H1 (cell line): ENCODE data around the gene FBXW2. TPM values are rescaled to one million over a fixed set of nuclear protein-coding genes. Genes with fewer than 3 reads are reported as not detected.

Source experiments
- CTCF ChIA-PET: fragments of 300-600 bp; sonication (Branson Sonifier 250); formaldehyde crosslinking; loops from one replicate; lab custom pipeline; 2021; ENCODE audit not compliant: partially characterized antibody; lab: Charles Lee
- POLR2A ChIA-PET: fragments of 300-600 bp; sonication (Branson Sonifier 250); formaldehyde crosslinking; loops from one replicate; lab custom pipeline; 2021; ENCODE audit warnings: inconsistent platforms; ENCODE audit not compliant: partially characterized antibody; lab: Charles Lee
- DNase-seq, 2 experiments: peaks; one replicate each; pipeline versions ENCODE4 v3.0.0 to v3.0.0-alpha.2; 2010 to 2022; ENCODE audit warnings: low spot score in 2 of 2, low read depth in 1 of 2, mixed read lengths in 1 of 2
- FAIRE-seq: peaks from 2 replicates; lab custom pipeline; 2011; peaks lifted over from hg19 to GRCh38; lab: Jason Lieb, UNC
- H2AFZ ChIP-seq: 2 replicates; pipeline ENCODE4 v1.8.1; 2012; ENCODE audit warnings: low read length, inconsistent platforms
- H2AK5ac ChIP-seq: 2 replicates; pipeline ENCODE4 v1.6.1; 2013; ENCODE audit warnings: low read depth, low read length
- H2BK120ac ChIP-seq: replicated peaks from 2 replicates; pipeline ENCODE3; 2013; ENCODE audit warnings: low read depth, low read length, inconsistent platforms
- H2BK12ac ChIP-seq: 2 replicates; pipeline ENCODE4 v1.6.1; 2013; ENCODE audit warnings: low read depth, low read length
- H2BK15ac ChIP-seq: 2 replicates; pipeline ENCODE4 v1.6.1; 2013; ENCODE audit warnings: low read length
- H2BK20ac ChIP-seq: 2 replicates; pipeline ENCODE4 v1.6.1; 2013; ENCODE audit warnings: low read length
- H2BK5ac ChIP-seq: 2 replicates; pipeline ENCODE4 v1.6.1; 2013; ENCODE audit warnings: low read depth, low read length
- H3K14ac ChIP-seq: 2 replicates; pipeline ENCODE4 v1.6.1; 2013; ENCODE audit warnings: inconsistent platforms; ENCODE audit not compliant: insufficient read length
- H3K18ac ChIP-seq: 2 replicates; pipeline ENCODE4 v1.6.1; 2013; ENCODE audit warnings: low read length; ENCODE audit errors: extremely low read depth
- H3K23ac ChIP-seq: 2 replicates; pipeline ENCODE4 v1.6.1; 2013; ENCODE audit warnings: inconsistent platforms; ENCODE audit not compliant: insufficient read length
- H3K23me2 ChIP-seq: 2 replicates; pipeline ENCODE4 v1.6.1; 2013; ENCODE audit warnings: low read depth, low read length
- H3K27ac ChIP-seq: 2 replicates; pipeline ENCODE4 v1.6.1; 2011; ENCODE audit warnings: low read depth, low read length, inconsistent platforms
- H3K27me3 ChIP-seq, 4 experiments: replicated peaks in 1 of 4; 1 replicate in 1 of 4; 2 replicates in 3 of 4; pipeline versions ENCODE4 v1.6.1 to v1.8.1; 2011 to 2013; ENCODE audit warnings: low read length in 3 of 4, mild to moderate bottlenecking in 3 of 4, inconsistent platforms in 2 of 4, mixed read lengths in 2 of 4, moderate library complexity in 1 of 4; ENCODE audit not compliant: control insufficient read depth in 3 of 4, insufficient read depth in 3 of 4; ENCODE audit errors: extremely low read depth in 1 of 4
- H3K36me3 ChIP-seq, 4 experiments: 2 replicates each; pipeline versions ENCODE4 v1.6.1 to v1.8.1; 2011 to 2013; ENCODE audit warnings: mild to moderate bottlenecking in 4 of 4, low read length in 3 of 4, moderate library complexity in 2 of 4, control low read depth in 1 of 4, inconsistent platforms in 1 of 4; ENCODE audit not compliant: insufficient read depth in 4 of 4, control insufficient read depth in 2 of 4
- H3K4ac ChIP-seq: replicated peaks from 2 replicates; pipeline ENCODE3; 2013; ENCODE audit warnings: low read length, low read depth, mixed read lengths, inconsistent platforms; ENCODE audit not compliant: insufficient read length
- H3K4me1 ChIP-seq, 4 experiments: replicated peaks in 1 of 4; 1 replicate in 1 of 4; 2 replicates in 3 of 4; pipeline versions ENCODE4 v1.6.1 to v1.8.1; 2011 to 2013; ENCODE audit warnings: low read length in 3 of 4, inconsistent platforms in 2 of 4, mixed read lengths in 1 of 4; ENCODE audit not compliant: insufficient read depth in 4 of 4, control insufficient read depth in 3 of 4
- H3K4me2 ChIP-seq, 2 experiments: 2 replicates each; pipeline versions ENCODE4 v1.6.1 to v1.8.1; 2011 to 2013; ENCODE audit warnings: low read depth in 2 of 2, low read length in 2 of 2, control low read depth in 1 of 2, inconsistent platforms in 1 of 2, mild to moderate bottlenecking in 1 of 2; ENCODE audit not compliant: insufficient read depth in 1 of 2
- H3K4me3 ChIP-seq, 4 experiments: fragments of 200-600, 300-600 bp in 1 of 4; sonication (generic), shearing (Covaris generic), sonication (Bioruptor Twin) in 1 of 4; 2 replicates each; pipeline versions ENCODE4 v1.5.1 to v1.8.1; 2011 to 2016; ENCODE audit warnings: low read length in 4 of 4, low read depth in 3 of 4, control low read depth in 2 of 4, inconsistent platforms in 2 of 4, mild to moderate bottlenecking in 2 of 4, mixed read lengths in 1 of 4, moderate library complexity in 1 of 4; ENCODE audit not compliant: insufficient read depth in 2 of 4; ENCODE audit errors: extremely low read depth in 1 of 4
- H3K56ac ChIP-seq: replicated peaks from 2 replicates; pipeline ENCODE3; 2013; ENCODE audit warnings: low read depth, mild to moderate bottlenecking, mixed read lengths, low read length, inconsistent platforms; ENCODE audit not compliant: insufficient read length
- H3K79me1 ChIP-seq: 2 replicates; pipeline ENCODE4 v1.6.1; 2013; ENCODE audit warnings: low read depth, low read length, control low read depth
- H3K79me2 ChIP-seq, 2 experiments: 2 replicates each; pipeline versions ENCODE4 v1.6.1 to v1.8.1; 2012 to 2013; ENCODE audit warnings: low read length in 2 of 2, mild to moderate bottlenecking in 2 of 2, inconsistent platforms in 1 of 2; ENCODE audit not compliant: insufficient read depth in 2 of 2, control insufficient read depth in 1 of 2
- H3K9ac ChIP-seq, 4 experiments: replicated peaks in 1 of 4; 1 replicate in 1 of 4; 2 replicates in 3 of 4; pipeline versions ENCODE4 v1.6.1 to v1.8.1; 2011 to 2013; ENCODE audit warnings: low read depth in 3 of 4, low read length in 3 of 4, control low read depth in 2 of 4, mild to moderate bottlenecking in 2 of 4, moderate library complexity in 2 of 4, inconsistent platforms in 1 of 4; ENCODE audit errors: extremely low read depth in 1 of 4
- H3K9me3 ChIP-seq, 2 experiments: 2 replicates each; pipeline versions ENCODE4 v1.6.1 to v1.8.1; 2012 to 2013; ENCODE audit warnings: mild to moderate bottlenecking in 2 of 2, moderate library complexity in 2 of 2, control low read depth in 1 of 2, inconsistent platforms in 1 of 2, low read depth in 1 of 2, low read length in 1 of 2, mixed read lengths in 1 of 2; ENCODE audit not compliant: insufficient read depth in 2 of 2
- H4K20me1 ChIP-seq, 2 experiments: replicated peaks in 1 of 2; 2 replicates each; pipeline versions ENCODE3 to v1.8.1; 2011 to 2013; ENCODE audit warnings: inconsistent platforms in 2 of 2, low read length in 2 of 2, mild to moderate bottlenecking in 1 of 2; ENCODE audit not compliant: insufficient read depth in 2 of 2, control insufficient read depth in 1 of 2
- H4K5ac ChIP-seq: 2 replicates; pipeline ENCODE4 v1.6.1; 2013; ENCODE audit warnings: low read length, low read depth, mixed read lengths, inconsistent platforms; ENCODE audit not compliant: insufficient read length
- H4K8ac ChIP-seq: 2 replicates; pipeline ENCODE4 v1.8.0; 2013; ENCODE audit warnings: mild to moderate bottlenecking, moderate library complexity, low read length, inconsistent platforms; ENCODE audit not compliant: insufficient read depth; ENCODE audit errors: extremely low read depth
- H4K91ac ChIP-seq: replicated peaks from 2 replicates; pipeline ENCODE3; 2013; ENCODE audit warnings: low read length, mixed read lengths, inconsistent platforms; ENCODE audit not compliant: insufficient read length
- BRCA1 ChIP-seq: IDR thresholded peaks from 2 replicates; pipeline ENCODE4 v1.6.1; 2012; ENCODE audit warnings: low read depth, low read length, improper control_type of control experiment
- CEBPB ChIP-seq: IDR thresholded peaks from 2 replicates; pipeline ENCODE4 v1.6.1; 2012; ENCODE audit warnings: low read depth, low read length
- CHD1 ChIP-seq: IDR thresholded peaks from 2 replicates; pipeline ENCODE4 v1.6.1; 2012; ENCODE audit warnings: low read depth, low read length, improper control_type of control experiment
- CTCF ChIP-seq, 3 experiments: IDR thresholded peaks; 1 replicate in 2 of 3; 2 replicates in 1 of 3; pipeline versions ENCODE4 v1.5.1 to v1.6.1; 2011; ENCODE audit warnings: low read length in 3 of 3, mild to moderate bottlenecking in 3 of 3, inconsistent platforms in 2 of 3, low read depth in 1 of 3, moderate library complexity in 1 of 3; ENCODE audit not compliant: insufficient read depth in 1 of 3; ENCODE audit errors: control extremely low read depth in 1 of 3
- KDM1A ChIP-seq: fragments of 200-600, 300-600 bp; sonication (generic); IDR thresholded peaks from 2 replicates; pipeline ENCODE4 v1.7.1; 2016; ENCODE audit warnings: mild to moderate bottlenecking, low read length, borderline replicate concordance
- KDM5A ChIP-seq: fragments of 200-600 bp; IDR thresholded peaks from 2 replicates; pipeline ENCODE4 v1.7.1; 2012; ENCODE audit warnings: mild to moderate bottlenecking, low read length, inconsistent platforms, mixed read lengths
- MAX ChIP-seq: IDR thresholded peaks from 2 replicates; pipeline ENCODE4 v1.6.1; 2012; ENCODE audit warnings: inconsistent platforms
- POU5F1 ChIP-seq: IDR thresholded peaks from 2 replicates; pipeline ENCODE4 v1.6.1; 2011; ENCODE audit warnings: low read depth, mild to moderate bottlenecking, low read length, moderate library complexity
- RBBP5 ChIP-seq: IDR thresholded peaks from 2 replicates; pipeline ENCODE4 v1.7.1; 2012; ENCODE audit warnings: low read depth, mild to moderate bottlenecking, inconsistent platforms, low read length, moderate library complexity, borderline replicate concordance
- TBP ChIP-seq: IDR thresholded peaks from 2 replicates; pipeline ENCODE4 v1.6.1; 2011; ENCODE audit warnings: low read depth, low read length, improper control_type of control experiment
- WGBS, 2 experiments: shearing (Covaris generic) in 1 of 2; methylation state at CpG; one replicate each; pipeline versions ENCODE4 v1.1.6 to v1.1.7; 2013 to 2015; ENCODE audit warnings: low lambda C conversion rate in 2 of 2, mixed read lengths in 2 of 2, inconsistent platforms in 1 of 2, low coverage in 1 of 2, missing lambda C conversion rate in 1 of 2; ENCODE audit not compliant: insufficient replicate concordance in 2 of 2, insufficient coverage in 1 of 2, insufficient read length in 1 of 2; ENCODE audit errors: extremely low coverage in 1 of 2, missing lambda C conversion rate in 1 of 2; 5-methylcytosine and 5-hydroxymethylcytosine counted together
- polyA plus RNA-seq, 7 experiments: library from polyadenylated mRNA; depleted of rRNA in 3 of 7; stranded (reverse) in 5 of 7; unstranded in 2 of 7; fragments of >200 nt in 5 of 7; fragments of 200-250 nt in 2 of 7; gene quantifications; 1 replicate in 5 of 7; 2 replicates in 1 of 7; 4 replicates in 1 of 7; pipeline versions ENCODE4 v1.2.1 to v1.2.3, GENCODE V29; 2011 to 2013; ENCODE audit warnings: missing spikeins in 2 of 7, mixed read lengths in 2 of 7
- total RNA-seq: library from RNA; stranded (reverse); fragmentation: NEBNext Ultra II Directional; extraction: Animal tissue kit (Norgen Biotek cat#: 25700); gene quantifications from 2 replicates; pipeline ENCODE4 v1.2.1, GENCODE V29; 2021
- TF ChIP-seq, protein P1 (sequence below): IDR thresholded peaks from 2 replicates; pipeline ENCODE4 v1.6.1; 2011; ENCODE audit warnings: low read depth, mild to moderate bottlenecking, low read length; ENCODE audit not compliant: insufficient read depth

The FBXW2 gene
- total and polyA plus RNA-seq, 2 of the 8 experiments (the other 6 are each of a cell fraction or from before 2014, with no cell fraction given): 19.2 to 65.3 TPM

DNA sequence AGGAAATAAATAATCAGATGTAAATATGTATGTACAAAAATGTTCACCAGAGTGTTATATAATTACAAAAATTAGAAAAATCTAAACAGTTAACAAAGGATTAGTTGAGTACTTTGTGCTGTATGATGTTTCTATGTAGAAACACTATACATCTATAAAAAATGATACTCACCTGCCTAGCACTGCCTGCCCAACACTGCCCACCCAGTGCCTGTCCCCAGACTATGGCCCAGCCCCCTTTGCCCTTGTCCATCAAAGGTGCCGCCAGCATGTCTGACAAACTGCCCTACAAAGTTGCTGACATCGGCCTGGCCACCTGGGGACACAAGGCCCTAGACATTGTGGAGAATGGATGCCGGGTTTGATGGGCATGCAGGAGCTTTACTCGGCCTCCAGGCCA lies 72.8 kb downstream of the FBXW2 start:
- Histone ChIP-seq H3K4me2 (no peak overlapping the region), H3K4ac (no peak overlapping the region), H3K79me2 (no peaks in the 10 kb centered on the region), H3K4me3 (no peak overlapping the region), H3K23ac (no peak overlapping the region), H2BK20ac (no peak overlapping the region), H2BK15ac (no peak overlapping the region), H3K56ac (no peak overlapping the region), H3K9me3 (no peaks in the 10 kb centered on the region), H3K79me1 (no peaks in the 10 kb centered on the region), H4K5ac (no peak overlapping the region), H2BK12ac (no peak overlapping the region), H3K27me3 (no peaks in the 10 kb centered on the region), H4K20me1 (no peaks in the 10 kb centered on the region), H2AK5ac (no peak overlapping the region), H4K8ac (no peak overlapping the region), H4K91ac (no peak overlapping the region), H3K4me1 (peaks cover 0 to 2% (median 1%) of the 10 kb centered on the region in 4 experiments; a peak in 3 of 7 replicates), H3K27ac (no peak overlapping the region), H2BK5ac (no peak overlapping the region), H3K23me2 (peaks cover 1% of the 10 kb centered on the region; the same call in 1 of the 2 replicates), H3K14ac (no peak overlapping the region), H2BK120ac (no peak overlapping the region), H3K18ac (no peak overlapping the region), H3K36me3 (no peaks in the 10 kb centered on the region), H3K9ac (no peak overlapping the region), H2AFZ (no peak overlapping the region)
- ChIA-PET POLR2A (no interaction called here), CTCF (interaction anchor here (1.5 kb wide), 1 partner anchor 9 kb away, joined by 6 read pairs; no protein-coding TSS in a partner anchor)
- WGBS, 2 experiments: 93% methylated on average over 4 of the region's 4 CpGs; no CpG with 5 or more reads in 1 of the 2 experiments
- DNase-seq (no peak), FAIRE-seq (no peak)
- no peak for TF ChIP-seq POU5F1
- no peak for TF ChIP-seq KDM5A
- TF ChIP-seq, protein P1, sequence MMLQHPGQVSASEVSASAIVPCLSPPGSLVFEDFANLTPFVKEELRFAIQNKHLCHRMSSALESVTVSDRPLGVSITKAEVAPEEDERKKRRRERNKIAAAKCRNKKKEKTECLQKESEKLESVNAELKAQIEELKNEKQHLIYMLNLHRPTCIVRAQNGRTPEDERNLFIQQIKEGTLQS: no peak
- TF ChIP-seq CEBPB: no peak
- no peak for TF ChIP-seq KDM1A
- TF ChIP-seq BRCA1: no peak
- no peak for TF ChIP-seq CHD1
- TF ChIP-seq RBBP5: no peak
- TF ChIP-seq TBP: no peak
- TF ChIP-seq CTCF (IDR thresholded peaks at IDR 0.05; ENCODE audit: control extremely low read depth in 1 of 3, insufficient read depth in 1 of 3, low read depth in 1 of 3, low read length in 3 of 3): no peak
- TF ChIP-seq MAX: no peak
